CD4-positive, alpha-beta T cell treated with Interleukin-21 for 1 hour (primary cell): ENCODE results near the gene DUSP5.

Experiments used
- DNase-seq: peaks from one replicate; pipeline ENCODE4 v3.0.0-alpha.2; 2020

The DUSP5 gene

DNA sequence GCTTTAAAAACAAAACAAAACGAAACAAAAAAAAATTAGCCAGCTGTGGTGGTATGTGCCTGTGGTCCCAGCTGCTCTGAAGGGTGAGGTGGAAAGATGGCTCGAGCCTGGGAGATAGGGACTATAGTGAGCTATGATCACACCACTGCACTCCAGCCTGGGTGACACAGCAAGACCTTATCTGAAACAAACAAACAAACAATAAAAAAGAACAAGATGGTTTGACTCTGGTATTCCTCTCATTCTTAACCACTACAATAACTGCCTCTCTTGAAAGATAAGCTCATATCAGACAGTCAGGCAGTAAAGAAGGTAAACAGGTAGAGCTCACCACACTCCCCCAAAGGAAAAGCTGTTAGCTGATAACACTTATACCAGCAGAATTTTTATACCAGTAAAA, 14.1 kb upstream of the DUSP5 start:
- DNase-seq, result no peak

GRCh38 chr10:110485541-110485940, 12.2 kb upstream of the DUSP5 start:
- no peak for DNase-seq

GRCh38 chr10:110486680-110487410, 10.9 kb upstream of the DUSP5 start:
- DNase-seq, result no peak

DNA sequence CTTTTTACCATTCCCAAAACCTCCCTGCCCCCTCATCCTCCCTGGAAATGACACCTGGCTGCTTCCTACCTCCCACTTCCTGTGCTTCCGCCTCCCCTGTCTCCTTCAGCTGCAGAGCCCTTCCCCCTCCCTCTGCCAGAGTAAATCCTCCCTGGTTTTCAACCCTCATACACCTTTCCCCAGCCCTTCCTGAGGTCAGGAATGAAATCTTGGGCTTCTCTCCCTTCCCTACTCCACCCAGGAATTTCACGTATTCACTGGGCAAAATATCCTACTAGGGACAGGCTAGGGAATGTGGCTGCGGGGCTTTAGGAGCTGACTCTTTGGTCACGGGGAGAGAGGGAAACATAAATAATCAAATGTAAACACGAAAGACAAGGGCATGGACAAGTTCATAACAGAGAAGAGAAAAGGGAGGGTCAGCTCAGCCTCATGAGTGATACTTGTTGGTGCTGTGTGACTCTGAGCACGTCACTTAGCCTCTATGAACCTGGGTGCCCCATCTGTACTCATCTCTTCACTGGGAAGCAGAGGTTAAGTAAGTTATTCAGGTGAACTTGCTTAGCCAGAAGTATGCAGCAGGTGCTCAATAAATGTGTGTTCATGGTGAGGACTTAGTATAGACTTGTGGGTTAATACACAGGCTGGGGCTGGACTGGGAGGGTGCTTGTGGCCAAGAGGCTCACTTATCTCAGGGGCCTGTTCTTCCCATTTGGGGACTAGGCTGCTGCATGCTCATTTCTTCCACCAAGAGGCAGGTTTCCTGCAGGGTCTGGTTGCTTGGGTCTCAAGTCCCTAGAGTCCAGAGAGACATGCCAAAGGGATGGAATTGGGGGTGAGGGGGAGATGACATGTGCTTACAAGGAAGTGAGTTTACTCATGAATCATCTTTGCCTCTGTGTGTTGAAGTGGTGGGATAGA, 10.0 kb upstream of the DUSP5 start:
- DNase-seq, result no peak

GRCh38 chr10:110488332-110488681, 9.4 kb upstream of the DUSP5 start:
- no peak for DNase-seq

- DNase-seq, result no peak
Measured at GRCh38 chr10:110488940-110489339, 8.8 kb upstream of the DUSP5 start.

DNA sequence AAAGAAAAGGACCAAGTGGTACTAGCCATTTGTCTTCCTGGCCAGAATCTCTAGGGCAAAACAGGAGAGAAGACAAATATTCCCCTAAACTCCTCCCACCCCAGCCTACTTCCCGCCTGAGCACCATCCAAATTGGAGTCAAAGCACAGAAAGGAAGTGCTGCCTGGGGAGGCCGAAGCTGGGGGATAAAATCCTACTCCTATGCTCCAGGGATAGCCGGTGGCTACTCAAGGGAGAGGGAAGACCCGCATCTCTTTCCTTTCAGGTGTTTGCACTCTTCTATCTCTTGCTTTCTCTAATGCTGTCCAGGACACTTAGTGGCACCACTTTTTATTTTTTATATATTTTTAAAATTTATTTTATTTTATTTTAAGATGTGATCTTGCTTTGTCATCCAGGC, 7.1 kb upstream of the DUSP5 start:
- no peak for DNase-seq

GRCh38 chr10:110491346-110491745, 6.4 kb upstream of the DUSP5 start:
- no peak for DNase-seq

DNA sequence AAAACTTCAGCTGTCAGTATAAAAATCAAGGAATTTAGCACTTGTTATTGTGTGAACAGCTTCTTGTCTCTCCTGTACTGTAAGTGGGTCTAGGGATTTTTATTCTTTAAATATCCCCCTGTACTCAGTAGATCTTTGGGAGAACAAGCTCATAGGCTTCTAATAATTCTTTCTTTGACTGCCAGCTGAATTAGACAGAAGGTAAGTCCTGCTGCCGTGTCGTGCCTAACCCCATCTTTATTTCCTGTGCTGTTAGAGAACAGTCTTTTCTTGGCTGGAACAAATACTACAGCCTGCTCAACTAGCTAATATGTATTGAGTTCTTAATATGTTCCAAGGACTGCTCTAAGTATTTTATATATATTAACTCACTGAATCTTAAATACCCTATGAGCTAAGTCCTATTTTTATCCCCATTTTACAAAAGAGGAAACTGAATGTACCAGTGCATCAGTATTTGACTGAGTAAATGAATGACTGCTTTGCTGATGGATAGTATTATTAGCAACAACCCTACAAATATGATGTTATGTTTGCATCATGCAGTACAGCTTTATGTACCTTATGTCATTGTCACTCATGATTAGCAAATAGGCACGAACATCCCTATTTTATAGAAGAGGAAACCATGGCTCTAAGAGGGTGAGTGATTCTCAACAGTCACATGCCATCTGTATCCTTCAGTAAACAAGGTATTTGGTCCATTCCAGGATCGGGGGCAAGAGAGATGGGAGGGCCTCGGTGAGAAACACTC, 5.5 kb upstream of the DUSP5 start:
- DNase-seq, result no peak

DNA sequence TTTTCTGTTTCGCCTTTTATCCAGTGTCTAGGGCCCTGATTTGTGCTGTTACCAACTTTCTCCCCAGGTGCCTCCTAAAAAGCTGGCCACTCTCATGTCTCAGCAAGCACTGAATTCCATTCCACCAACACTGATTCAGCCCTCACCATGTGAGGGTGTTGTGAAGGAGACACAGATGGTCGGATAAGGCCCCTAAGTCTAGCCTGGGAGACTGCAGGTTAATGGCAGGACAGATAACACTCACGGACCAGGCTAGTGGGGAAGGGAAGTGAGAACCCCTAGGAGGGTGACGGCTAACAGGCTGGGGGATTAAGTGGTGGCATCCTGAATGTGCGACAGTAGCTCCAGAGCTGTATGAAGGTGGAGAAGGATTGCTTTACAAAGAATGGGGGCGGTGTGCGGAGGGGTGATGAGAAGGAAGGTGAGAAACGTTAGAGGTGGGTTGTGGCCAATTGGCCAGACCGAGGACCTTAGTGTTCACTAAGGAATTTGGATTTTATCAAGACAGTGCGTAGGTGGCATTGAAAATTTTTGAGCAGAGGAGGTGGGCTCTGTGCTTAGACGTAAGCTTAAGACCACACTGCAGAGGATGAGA, 3.8 kb upstream of the DUSP5 start:
- no peak for DNase-seq

GRCh38 chr10:110494532-110494931, 3.2 kb upstream of the DUSP5 start:
- DNase-seq, result no peak

DNA sequence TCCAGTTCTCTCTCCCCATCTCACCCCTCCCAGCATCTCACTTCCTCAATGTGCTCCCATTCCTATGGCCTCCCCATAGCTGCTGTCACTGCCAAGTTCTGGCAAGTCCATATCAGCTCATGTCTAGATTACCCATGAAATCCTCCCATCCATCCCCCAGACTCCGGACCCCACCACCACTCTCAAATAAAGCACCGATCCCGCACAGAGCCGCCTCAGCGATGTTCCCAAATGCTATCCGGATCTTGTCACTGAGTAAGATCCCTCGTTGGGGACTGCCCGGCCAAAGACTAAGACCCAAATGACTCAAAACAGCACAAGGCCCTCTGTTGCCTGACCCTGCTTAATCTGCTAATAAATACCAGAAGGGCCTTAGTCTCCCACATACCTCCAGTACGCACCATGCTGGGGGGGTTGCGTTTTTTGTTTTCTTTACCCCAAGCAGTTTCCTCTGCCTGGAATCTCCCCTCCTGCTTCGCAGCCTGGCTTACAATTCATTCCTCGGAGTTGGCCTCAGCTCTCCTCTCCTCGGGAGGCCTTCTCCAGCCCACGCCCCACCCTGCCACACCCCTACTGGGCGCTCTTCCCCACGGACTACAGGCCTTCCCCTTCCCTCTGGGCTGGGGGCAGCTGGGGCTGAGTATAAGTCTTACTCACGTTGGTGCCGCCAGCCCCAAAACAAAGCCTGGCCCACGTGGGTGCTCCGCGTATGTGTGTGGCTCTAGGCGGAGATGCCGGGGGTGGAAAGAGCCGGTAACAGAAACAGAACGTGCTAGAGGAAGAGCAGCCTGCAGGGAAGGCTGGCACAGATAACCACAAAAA, 1.8 kb upstream of the DUSP5 start:
- peak; percentile 42 for DNase-seq

DNA sequence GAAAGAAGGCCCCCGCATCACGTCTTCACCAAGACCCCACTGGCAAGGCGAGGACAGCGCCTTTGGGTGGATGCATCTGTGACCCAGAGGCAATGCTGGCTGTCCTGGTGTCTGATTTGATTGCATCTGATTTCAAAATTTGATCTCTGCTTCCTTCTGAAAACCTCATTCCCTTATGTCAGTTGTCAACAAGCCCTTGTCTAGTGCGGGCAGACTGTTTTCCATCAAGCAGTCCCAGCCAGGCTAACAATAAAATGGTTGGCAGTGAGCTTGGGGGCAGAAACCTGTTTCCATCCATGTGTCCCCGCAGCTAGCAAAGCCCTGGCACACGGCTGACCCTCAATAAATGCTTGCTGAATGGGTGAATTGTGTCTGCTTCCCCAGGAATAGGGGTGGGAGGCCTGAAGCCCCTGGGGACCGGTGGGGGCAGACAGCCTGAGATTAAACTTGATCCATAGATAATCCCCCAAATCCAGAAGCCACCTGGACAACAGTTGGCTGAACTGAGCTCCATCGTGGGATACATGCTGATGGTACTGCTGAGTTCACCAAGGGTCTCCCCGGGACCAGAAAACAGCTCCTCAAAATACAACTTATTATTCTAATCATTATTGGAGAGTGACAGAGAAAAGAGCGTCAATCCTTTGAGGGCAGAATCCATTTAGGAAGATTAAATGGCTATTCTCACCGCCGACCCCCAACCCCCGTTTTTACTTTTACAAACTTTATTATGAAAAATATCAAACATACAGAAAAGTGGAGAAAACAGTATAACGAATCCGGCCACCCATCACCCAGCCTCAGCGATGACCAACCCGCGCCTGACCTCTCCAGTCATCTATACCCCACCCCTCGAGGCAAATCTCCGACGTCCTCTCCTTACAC, 912 bp upstream of the DUSP5 start:
- no peak for DNase-seq

DNA sequence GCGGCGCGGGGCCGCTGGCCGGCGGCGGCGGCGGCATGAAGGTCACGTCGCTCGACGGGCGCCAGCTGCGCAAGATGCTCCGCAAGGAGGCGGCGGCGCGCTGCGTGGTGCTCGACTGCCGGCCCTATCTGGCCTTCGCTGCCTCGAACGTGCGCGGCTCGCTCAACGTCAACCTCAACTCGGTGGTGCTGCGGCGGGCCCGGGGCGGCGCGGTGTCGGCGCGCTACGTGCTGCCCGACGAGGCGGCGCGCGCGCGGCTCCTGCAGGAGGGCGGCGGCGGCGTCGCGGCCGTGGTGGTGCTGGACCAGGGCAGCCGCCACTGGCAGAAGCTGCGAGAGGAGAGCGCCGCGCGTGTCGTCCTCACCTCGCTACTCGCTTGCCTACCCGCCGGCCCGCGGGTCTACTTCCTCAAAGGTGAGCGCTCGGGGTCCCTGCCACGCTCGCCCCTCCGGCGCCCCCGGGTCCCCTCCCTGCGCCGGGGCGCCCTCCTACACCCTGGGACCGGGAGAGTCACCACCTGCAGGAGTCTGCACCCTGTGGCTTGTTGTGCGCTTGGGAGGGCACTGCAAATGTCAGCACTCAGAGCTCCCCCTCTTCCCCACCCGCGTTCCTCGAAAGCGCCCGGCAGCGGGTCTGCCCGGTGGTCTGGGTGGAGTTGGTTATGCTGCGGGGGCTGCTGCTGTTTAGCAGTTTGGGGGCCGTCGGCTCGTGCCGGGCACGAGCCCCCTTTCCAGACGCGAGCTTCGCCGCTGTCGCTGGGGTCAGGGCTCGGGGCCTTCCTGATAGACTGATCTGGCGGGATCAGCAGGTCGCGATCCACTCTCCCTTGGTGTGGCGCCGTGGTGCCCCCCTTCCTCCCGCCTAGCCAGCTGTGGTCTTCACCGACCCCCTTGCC, 627 bp downstream of the DUSP5 start:
- DNase-seq, result peak; percentile 67

DNA sequence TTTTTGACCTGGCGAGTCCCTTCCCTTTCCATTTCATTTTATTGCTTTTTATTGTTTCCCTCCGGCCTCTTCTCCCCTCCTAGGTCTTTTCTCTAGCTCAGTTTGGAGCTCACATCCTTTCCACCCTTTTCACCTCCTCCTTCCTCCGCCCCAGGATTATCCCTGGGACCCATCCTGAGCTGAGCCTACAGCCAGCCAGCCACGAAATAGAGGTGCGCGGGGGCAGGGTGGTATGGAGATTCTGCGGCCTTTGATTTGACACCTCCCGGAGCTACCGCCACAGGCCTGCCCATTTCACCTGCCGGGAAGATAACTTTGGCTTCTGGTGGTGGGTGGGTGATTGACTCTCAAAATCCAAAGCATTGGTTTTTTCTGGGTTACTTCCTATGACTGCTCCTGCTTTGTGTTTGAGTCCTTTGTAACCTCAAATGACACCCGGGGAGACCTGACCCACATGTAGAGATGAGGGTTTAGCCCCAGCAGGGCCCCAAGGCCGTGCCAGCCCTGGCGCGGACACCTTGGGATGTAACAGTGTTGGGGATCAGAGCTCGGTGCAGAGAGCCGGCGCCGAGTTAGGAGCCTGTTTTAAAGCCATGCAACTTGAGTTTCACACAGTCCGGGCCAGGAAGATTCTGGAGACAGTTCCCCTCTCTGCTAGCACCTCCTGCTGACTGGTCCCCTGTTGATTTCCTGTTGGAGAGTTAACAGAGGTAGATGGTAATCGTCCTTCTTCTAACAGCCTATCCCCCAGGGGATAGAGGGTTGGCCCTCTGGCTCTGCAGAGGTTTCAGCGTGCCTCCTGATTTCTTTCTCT, 1.5 kb downstream of the DUSP5 start:
- peak; percentile 69 for DNase-seq

GRCh38 chr10:110499796-110500514, 2.2 kb downstream of the DUSP5 start:
- no peak for DNase-seq

- DNase-seq, result no peak
Measured at GRCh38 chr10:110500515-110500905, 2.8 kb downstream of the DUSP5 start.

DNA sequence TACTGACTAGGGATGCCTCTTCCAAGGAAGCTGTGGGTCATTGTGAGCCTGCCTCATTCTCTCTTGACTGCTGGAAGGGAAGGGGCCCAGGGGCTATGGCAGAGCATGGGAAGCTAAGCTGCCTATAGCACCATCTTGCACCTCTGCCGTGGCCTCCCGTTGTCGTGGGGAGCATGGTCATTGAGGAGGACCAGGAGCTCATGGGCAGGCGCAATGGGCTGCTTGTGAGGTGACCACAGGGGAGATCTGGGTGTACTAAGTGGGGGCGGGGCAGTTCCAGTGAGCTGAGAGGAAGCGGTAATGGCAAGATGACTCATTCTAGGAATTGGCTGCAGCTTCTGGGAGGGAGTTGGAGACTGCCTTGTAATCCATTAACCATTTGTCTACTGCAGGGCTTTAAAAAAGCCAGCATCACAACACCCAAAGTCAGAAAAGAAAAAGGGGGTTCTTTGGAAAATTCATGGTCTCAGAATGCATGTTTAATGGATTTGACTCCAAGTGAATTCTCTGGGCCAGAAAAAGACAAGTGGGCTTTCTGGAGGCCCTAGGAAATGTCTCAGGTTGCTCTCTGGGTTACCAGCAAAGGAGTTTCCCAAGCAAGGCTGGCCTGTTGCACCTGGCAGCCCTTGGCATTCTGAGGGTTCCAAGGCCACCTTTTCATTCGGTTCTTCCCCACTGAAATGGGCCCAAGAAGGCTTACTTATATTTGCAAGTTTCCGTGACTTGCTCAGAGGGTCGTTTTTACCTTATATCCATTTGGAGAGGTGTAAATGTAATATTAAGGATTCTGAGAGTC, 3.6 kb downstream of the DUSP5 start:
- DNase-seq, result peak; percentile 67
